WTC11 (cell line): ENCODE data around the gene SNRNP27.

ENCODE experiments used
- ATF1 ChIP-seq: sonication (generic); formaldehyde crosslinking; IDR thresholded peaks from 2 replicates; pipeline ENCODE4 v1.8.1; 2023; ENCODE audit warnings: mild to moderate bottlenecking, moderate library complexity, missing genetic modification reagents
- CREM ChIP-seq: sonication (generic); formaldehyde crosslinking; IDR thresholded peaks from 2 replicates; pipeline ENCODE4 v1.8.1; 2022; ENCODE audit warnings: mild to moderate bottlenecking, missing genetic modification reagents, moderate library complexity
- ESRRA ChIP-seq: sonication (generic); formaldehyde crosslinking; IDR thresholded peaks from 2 replicates; pipeline ENCODE4 v1.8.1; 2022; ENCODE audit warnings: mild to moderate bottlenecking, missing genetic modification reagents, borderline replicate concordance
- GABPB1 ChIP-seq: sonication (generic); formaldehyde crosslinking; IDR thresholded peaks from 2 replicates; pipeline ENCODE4 v1.8.1; 2023; ENCODE audit warnings: mild to moderate bottlenecking, missing genetic modification reagents
- MXD4 ChIP-seq: fragments of 250-450 bp; sonication (Bioruptor Pico); IDR thresholded peaks from 2 replicates; pipeline ENCODE4 v1.8.0; 2021; ENCODE audit warnings: mild to moderate bottlenecking, moderate library complexity, borderline replicate concordance
- MYBL2 ChIP-seq: sonication (generic); formaldehyde crosslinking; IDR thresholded peaks from 2 replicates; pipeline ENCODE4 v1.8.1; 2023; ENCODE audit warnings: mild to moderate bottlenecking, moderate library complexity, missing genetic modification reagents
- NFATC4 ChIP-seq: fragments of 250-450 bp; sonication (Bioruptor Pico); IDR thresholded peaks from 2 replicates; pipeline ENCODE4 v1.9.0; 2021; ENCODE audit warnings: mild to moderate bottlenecking
- NR1H2 ChIP-seq: sonication (generic); formaldehyde crosslinking; IDR thresholded peaks from 2 replicates; pipeline ENCODE4 v1.9.0; 2021; ENCODE audit warnings: mild to moderate bottlenecking, moderate library complexity, missing genetic modification reagents
- TF ChIP-seq, protein P1 (sequence below): fragments of 200-600 bp; IDR thresholded peaks from 2 replicates; pipeline ENCODE4 v1.8.0; 2022; ENCODE audit warnings: antibody characterized with exemption
- TF ChIP-seq, protein P2 (sequence below): fragments of 250-450 bp; sonication (Bioruptor Pico); IDR thresholded peaks from 2 replicates; pipeline ENCODE4 v1.8.0; 2021; ENCODE audit warnings: mild to moderate bottlenecking
- TF ChIP-seq, protein P3 (sequence below): sonication (generic); formaldehyde crosslinking; IDR thresholded peaks from 2 replicates; pipeline ENCODE4 v1.8.0; 2022; ENCODE audit warnings: mild to moderate bottlenecking, missing genetic modification reagents
- TF ChIP-seq, protein P4 (sequence below): sonication (generic); formaldehyde crosslinking; conservative IDR thresholded peaks from 2 replicates; pipeline ENCODE4 v1.8.1; 2022; ENCODE audit warnings: mild to moderate bottlenecking, missing genetic modification reagents
- TF ChIP-seq, protein P5 (sequence below): sonication (generic); formaldehyde crosslinking; IDR thresholded peaks from 2 replicates; pipeline ENCODE4 v1.8.0; 2022; ENCODE audit warnings: mild to moderate bottlenecking, missing genetic modification reagents
- TF ChIP-seq, protein P6 (sequence below): sonication (generic); formaldehyde crosslinking; IDR thresholded peaks from 2 replicates; pipeline ENCODE4 v1.8.0; 2023; ENCODE audit warnings: missing genetic modification reagents

DNA sequence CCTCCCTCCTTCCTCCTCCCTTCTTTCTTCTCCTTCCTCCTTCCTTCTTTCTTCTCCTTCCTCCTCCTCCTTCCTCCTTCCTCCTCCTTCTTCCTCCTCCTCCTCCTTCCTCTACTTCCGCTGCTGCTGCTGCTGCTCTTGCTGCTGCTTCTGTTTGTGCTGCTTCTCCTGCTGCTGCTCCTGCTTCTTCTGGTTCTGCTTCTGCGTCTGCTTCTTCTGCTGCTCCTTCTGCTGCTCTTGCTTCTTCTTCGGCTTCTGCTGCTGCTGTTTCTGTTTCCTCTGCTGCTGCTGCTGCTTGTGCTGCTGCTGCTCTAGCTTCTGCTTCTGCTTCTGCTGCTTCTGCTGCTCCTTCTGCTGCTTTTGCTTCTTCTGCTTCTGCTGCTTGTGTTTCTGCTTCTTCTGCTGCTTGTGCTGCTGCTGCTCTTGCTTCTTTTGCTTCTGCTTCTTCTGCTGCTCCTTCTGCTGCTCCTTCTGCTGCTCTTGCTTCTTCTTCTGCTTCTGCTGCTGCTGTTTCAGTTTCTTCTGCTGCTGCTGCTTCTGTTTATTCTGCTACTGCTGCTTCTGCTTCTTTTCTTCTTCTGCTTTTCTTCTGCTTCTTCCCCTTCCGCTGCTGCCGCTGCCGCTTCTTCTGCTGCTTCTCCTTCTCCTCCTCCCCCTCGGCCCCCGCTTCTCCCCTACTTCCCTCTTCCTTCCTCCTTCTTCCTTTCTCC lies 8.6 kb downstream of the SNRNP27 start:
- TF ChIP-seq, protein P1, sequence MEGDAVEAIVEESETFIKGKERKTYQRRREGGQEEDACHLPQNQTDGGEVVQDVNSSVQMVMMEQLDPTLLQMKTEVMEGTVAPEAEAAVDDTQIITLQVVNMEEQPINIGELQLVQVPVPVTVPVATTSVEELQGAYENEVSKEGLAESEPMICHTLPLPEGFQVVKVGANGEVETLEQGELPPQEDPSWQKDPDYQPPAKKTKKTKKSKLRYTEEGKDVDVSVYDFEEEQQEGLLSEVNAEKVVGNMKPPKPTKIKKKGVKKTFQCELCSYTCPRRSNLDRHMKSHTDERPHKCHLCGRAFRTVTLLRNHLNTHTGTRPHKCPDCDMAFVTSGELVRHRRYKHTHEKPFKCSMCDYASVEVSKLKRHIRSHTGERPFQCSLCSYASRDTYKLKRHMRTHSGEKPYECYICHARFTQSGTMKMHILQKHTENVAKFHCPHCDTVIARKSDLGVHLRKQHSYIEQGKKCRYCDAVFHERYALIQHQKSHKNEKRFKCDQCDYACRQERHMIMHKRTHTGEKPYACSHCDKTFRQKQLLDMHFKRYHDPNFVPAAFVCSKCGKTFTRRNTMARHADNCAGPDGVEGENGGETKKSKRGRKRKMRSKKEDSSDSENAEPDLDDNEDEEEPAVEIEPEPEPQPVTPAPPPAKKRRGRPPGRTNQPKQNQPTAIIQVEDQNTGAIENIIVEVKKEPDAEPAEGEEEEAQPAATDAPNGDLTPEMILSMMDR = no peak
- TF ChIP-seq GABPB1 (CRISPR knock-in tag) = no peak
- no peak for TF ChIP-seq NFATC4 (CRISPR knock-in tag)
- TF ChIP-seq, protein P2, sequence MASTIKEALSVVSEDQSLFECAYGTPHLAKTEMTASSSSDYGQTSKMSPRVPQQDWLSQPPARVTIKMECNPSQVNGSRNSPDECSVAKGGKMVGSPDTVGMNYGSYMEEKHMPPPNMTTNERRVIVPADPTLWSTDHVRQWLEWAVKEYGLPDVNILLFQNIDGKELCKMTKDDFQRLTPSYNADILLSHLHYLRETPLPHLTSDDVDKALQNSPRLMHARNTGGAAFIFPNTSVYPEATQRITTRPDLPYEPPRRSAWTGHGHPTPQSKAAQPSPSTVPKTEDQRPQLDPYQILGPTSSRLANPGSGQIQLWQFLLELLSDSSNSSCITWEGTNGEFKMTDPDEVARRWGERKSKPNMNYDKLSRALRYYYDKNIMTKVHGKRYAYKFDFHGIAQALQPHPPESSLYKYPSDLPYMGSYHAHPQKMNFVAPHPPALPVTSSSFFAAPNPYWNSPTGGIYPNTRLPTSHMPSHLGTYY (CRISPR knock-in tag) = no peak
- no peak for TF ChIP-seq CREM (CRISPR knock-in tag)
- no peak for TF ChIP-seq ESRRA
- TF ChIP-seq MYBL2 = no peak
- TF ChIP-seq, protein P3, sequence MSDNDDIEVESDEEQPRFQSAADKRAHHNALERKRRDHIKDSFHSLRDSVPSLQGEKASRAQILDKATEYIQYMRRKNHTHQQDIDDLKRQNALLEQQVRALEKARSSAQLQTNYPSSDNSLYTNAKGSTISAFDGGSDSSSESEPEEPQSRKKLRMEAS (CRISPR knock-in tag) = no peak
- TF ChIP-seq, protein P4, sequence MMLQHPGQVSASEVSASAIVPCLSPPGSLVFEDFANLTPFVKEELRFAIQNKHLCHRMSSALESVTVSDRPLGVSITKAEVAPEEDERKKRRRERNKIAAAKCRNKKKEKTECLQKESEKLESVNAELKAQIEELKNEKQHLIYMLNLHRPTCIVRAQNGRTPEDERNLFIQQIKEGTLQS = no peak
- TF ChIP-seq NR1H2 (CRISPR knock-in tag) = no peak
- TF ChIP-seq MXD4 (CRISPR knock-in tag) = no peak
- TF ChIP-seq, protein P5, sequence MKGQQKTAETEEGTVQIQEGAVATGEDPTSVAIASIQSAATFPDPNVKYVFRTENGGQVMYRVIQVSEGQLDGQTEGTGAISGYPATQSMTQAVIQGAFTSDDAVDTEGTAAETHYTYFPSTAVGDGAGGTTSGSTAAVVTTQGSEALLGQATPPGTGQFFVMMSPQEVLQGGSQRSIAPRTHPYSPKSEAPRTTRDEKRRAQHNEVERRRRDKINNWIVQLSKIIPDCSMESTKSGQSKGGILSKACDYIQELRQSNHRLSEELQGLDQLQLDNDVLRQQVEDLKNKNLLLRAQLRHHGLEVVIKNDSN = no peak
- TF ChIP-seq, protein P6, sequence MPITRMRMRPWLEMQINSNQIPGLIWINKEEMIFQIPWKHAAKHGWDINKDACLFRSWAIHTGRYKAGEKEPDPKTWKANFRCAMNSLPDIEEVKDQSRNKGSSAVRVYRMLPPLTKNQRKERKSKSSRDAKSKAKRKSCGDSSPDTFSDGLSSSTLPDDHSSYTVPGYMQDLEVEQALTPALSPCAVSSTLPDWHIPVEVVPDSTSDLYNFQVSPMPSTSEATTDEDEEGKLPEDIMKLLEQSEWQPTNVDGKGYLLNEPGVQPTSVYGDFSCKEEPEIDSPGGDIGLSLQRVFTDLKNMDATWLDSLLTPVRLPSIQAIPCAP (CRISPR knock-in tag) = no peak
- TF ChIP-seq ATF1 = no peak
